Heart left ventricle (tissue), 13 donors: Measurements from ENCODE around the gene DOCK1.

ENCODE experiments used
- CTCF ChIP-seq, 12 donors: fragments of 200-600 bp; sonication (generic) in 4 of 12; IDR thresholded peaks; one replicate each; pipeline versions ENCODE4 v1.5.0 to v1.8.0; 2018 to 2022; ENCODE audit warnings: antibody characterized with exemption in 12 of 12, mild to moderate bottlenecking in 5 of 12
- POLR2A ChIP-seq, 2 donors: fragments of 450-650 bp; IDR thresholded peaks; one replicate each; pipeline ENCODE4 v1.6.1; 2017; ENCODE audit warnings: antibody characterized with exemption in 2 of 2, mild to moderate bottlenecking in 2 of 2, moderate library complexity in 2 of 2
- donor health status: ischemic (EF 13 %, LVEDD 7.1; RV severe dilation, severe dysfunction).
- donor health status: DM: no; HTN: yes; CAD: no.
- donor health status: DM: no; HTN: no; CAD: no.
- donor health status: ischemic (EF 25% LVEDD 6.9; RV normal size, moderate dysfunction).
- donor health status: ischemic (EF 25% LVEDD 5.7; RV mildly dilated, moderate dysfunction).
- donor health status: ischemic (EF 35%, LVEDD 5.7; RV mildly dilated, moderate dysfunction).
- donor health status: nonischemic (EF 11% LVEDD 7.7; RV severe dilation, severe dysfunction).
- donor health status: DM: yes; HTN: yes; CAD: no.
- donor health status: PGD.
- donor health status: ischemic (EF 29% LVEDD 5.4; RV normal size, mild dysfunction).
- donor health status: nonischemic (EF 23%, LVEDD 6.1; RV moderate dilation, normal function).

DNA sequence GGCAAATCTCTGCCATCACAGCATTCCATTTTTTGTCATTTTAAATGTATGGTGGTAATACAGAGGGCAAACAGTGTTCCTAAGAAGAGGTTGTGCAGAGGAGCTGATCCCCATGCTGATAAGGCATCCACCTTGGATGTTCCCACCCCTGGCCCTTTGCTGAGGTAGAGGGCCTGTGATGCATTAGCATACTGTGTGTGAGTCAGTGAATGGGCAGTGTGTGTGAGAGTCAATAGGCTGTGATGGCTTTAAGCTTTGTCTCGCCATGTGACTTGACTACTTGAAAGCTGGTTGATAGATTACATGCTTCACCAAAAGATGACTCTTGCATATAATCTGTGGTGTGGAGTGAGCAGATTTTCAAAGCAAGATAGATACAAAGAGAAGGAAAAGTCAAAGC is 209.9 kb downstream of the DOCK1 start:
- TF ChIP-seq POLR2A (IDR thresholded peaks at IDR 0.05): no peak
- no peak for TF ChIP-seq CTCF (IDR thresholded peaks at IDR 0.05)
